ENCODE measurements around the gene WWC2. TPM values are rescaled to one million over a fixed set of nuclear protein-coding genes. Genes with fewer than 3 reads are reported as not detected.
A peak's percentile ranks its signal among the peaks of the same experiment; 100 is the strongest.

The WWC2 gene
- total RNA-seq, 1 experiment from 2014 or later: 126 TPM

GRCh38 chr4:183110244-183110643 is 11.2 kb downstream of the WWC2 start:
- no peaks in the 10 kb centered on the region for H3K36me3 Mint-ChIP-seq
- ATAC-seq: no peak
- peaks cover 83% of the 10 kb centered on the region for H3K4me1 Mint-ChIP-seq
- POLR2A ChIA-PET: interaction anchor here (0.6 to 1.9 kb wide), 4 partner anchors 10 to 105 kb away, joined by 4 to 8 read pairs (median 5); partner anchors contain the start of gene WWC2
- TF ChIP-seq ESRRA (CRISPR knock-in tag; IDR thresholded peaks at IDR 0.05; ENCODE audit: borderline replicate concordance): no peak
- TF ChIP-seq MXD4 (CRISPR knock-in tag; IDR thresholded peaks at IDR 0.05; ENCODE audit: borderline replicate concordance): no peak
- TF ChIP-seq ATF6 (CRISPR knock-in tag; IDR thresholded peaks at IDR 0.05): no peak
- no peak for TF ChIP-seq ZNF512 (CRISPR knock-in tag; IDR thresholded peaks at IDR 0.05; ENCODE audit: borderline replicate concordance)
- no peak for TF ChIP-seq FOXJ3 (CRISPR knock-in tag; IDR thresholded peaks at IDR 0.05; ENCODE audit: borderline replicate concordance)
- TF ChIP-seq TP53 (CRISPR knock-in tag; IDR thresholded peaks at IDR 0.05): no peak
- TF ChIP-seq ZNF121 (CRISPR knock-in tag; IDR thresholded peaks at IDR 0.05): no peak
- no peak for TF ChIP-seq TEAD4 (CRISPR knock-in tag; IDR thresholded peaks at IDR 0.05)
- TF ChIP-seq FOXP1 (CRISPR knock-in tag; IDR thresholded peaks at IDR 0.05; ENCODE audit: borderline replicate concordance): no peak
- TF ChIP-seq NR1H2 (CRISPR knock-in tag; IDR thresholded peaks at IDR 0.05): no peak
- TF ChIP-seq E2F5 (CRISPR knock-in tag; IDR thresholded peaks at IDR 0.05): no peak
- TF ChIP-seq SP1 (CRISPR knock-in tag; conservative IDR thresholded peaks at IDR 0.05): no peak
- no peak for TF ChIP-seq ATF1 (CRISPR knock-in tag; IDR thresholded peaks at IDR 0.05)
- H3K4me3 Mint-ChIP-seq: no peak overlapping the region
- no peaks in the 10 kb centered on the region for H3K9me3 Mint-ChIP-seq
- DNase-seq (ENCODE audit: low spot score): no peak
- CTCF ChIA-PET: interaction anchor here (1.2 kb wide), 1 partner anchor 185 kb away, joined by 3 read pairs; no protein-coding TSS in a partner anchor
- peak overlapping the region; percentile 77; the same call in 1 of the 2 replicates for H3K27ac Mint-ChIP-seq
- H3K27me3 Mint-ChIP-seq (ENCODE audit: low read depth): no peaks in the 10 kb centered on the region

GRCh38 chr4:183111452-183111885 is 12.4 kb downstream of the WWC2 start:
- no peaks in the 10 kb centered on the region for H3K36me3 Mint-ChIP-seq
- ATAC-seq (no peak), DNase-seq (ENCODE audit: low spot score) (no peak)
- H3K4me1 Mint-ChIP-seq: peaks cover 85% of the 10 kb centered on the region
- no peaks in the 10 kb centered on the region for H3K9me3 Mint-ChIP-seq
- no peak overlapping the region for H3K4me3 Mint-ChIP-seq
- peak overlapping the region; percentile 12; the same call in 1 of the 2 replicates for H3K27ac Mint-ChIP-seq
- no peaks in the 10 kb centered on the region for H3K27me3 Mint-ChIP-seq (ENCODE audit: low read depth)
- ChIA-PET CTCF (interaction anchor here (1.1 kb wide), 1 partner anchor 173 kb away, joined by 3 read pairs; no protein-coding TSS in a partner anchor), POLR2A (interaction anchor here (0.7 to 1.7 kb wide), 2 partner anchors 11 to 13 kb away, joined by 3 to 8 read pairs; no protein-coding TSS in a partner anchor)
- TF ChIP-seq ATF1 (CRISPR knock-in tag; IDR thresholded peaks at IDR 0.05) (no peak), ZNF232 (CRISPR knock-in tag; IDR thresholded peaks at IDR 0.05) (no peak), MXD4 (CRISPR knock-in tag; IDR thresholded peaks at IDR 0.05; ENCODE audit: borderline replicate concordance) (no peak), ZNF532 (CRISPR knock-in tag; IDR thresholded peaks at IDR 0.05; ENCODE audit: borderline replicate concordance) (no peak), FOXJ3 (CRISPR knock-in tag; IDR thresholded peaks at IDR 0.05; ENCODE audit: borderline replicate concordance) (no peak), MAX (CRISPR knock-in tag; IDR thresholded peaks at IDR 0.05) (no peak), ZNF121 (CRISPR knock-in tag; IDR thresholded peaks at IDR 0.05) (peak; percentile 71), MLX (CRISPR knock-in tag; IDR thresholded peaks at IDR 0.05) (no peak)
